ENCODE measurements around the gene ZDHHC12.

DNA sequence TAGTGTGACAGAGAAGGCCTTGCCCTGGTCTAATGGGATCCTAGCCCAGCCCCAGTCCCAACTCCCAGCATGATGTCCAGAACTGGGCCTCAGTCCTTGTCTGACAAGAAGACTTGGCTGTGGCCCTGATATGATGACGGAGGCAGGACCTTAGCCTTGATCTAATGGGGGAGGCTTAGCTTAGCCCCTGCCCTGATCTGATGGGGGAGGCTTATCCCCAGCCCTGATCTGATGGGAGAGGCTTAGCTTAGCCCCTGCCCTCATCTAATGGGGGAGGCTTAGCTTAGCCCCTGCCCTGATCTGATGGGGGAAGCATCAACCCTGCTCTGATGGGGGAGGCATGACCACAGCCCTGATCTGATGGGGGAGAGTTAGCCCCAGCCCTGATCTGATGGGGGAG, 17.9 kb downstream of the ZDHHC12 start:
- TF ChIP-seq, protein P1, sequence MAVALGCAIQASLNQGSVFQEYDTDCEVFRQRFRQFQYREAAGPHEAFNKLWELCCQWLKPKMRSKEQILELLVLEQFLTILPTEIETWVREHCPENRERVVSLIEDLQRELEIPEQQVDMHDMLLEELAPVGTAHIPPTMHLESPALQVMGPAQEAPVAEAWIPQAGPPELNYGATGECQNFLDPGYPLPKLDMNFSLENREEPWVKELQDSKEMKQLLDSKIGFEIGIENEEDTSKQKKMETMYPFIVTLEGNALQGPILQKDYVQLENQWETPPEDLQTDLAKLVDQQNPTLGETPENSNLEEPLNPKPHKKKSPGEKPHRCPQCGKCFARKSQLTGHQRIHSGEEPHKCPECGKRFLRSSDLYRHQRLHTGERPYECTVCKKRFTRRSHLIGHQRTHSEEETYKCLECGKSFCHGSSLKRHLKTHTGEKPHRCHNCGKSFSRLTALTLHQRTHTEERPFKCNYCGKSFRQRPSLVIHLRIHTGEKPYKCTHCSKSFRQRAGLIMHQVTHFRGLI (tag by site-specific recombination; IDR thresholded peaks at IDR 0.05), result no peak
- TF ChIP-seq, protein P2, sequence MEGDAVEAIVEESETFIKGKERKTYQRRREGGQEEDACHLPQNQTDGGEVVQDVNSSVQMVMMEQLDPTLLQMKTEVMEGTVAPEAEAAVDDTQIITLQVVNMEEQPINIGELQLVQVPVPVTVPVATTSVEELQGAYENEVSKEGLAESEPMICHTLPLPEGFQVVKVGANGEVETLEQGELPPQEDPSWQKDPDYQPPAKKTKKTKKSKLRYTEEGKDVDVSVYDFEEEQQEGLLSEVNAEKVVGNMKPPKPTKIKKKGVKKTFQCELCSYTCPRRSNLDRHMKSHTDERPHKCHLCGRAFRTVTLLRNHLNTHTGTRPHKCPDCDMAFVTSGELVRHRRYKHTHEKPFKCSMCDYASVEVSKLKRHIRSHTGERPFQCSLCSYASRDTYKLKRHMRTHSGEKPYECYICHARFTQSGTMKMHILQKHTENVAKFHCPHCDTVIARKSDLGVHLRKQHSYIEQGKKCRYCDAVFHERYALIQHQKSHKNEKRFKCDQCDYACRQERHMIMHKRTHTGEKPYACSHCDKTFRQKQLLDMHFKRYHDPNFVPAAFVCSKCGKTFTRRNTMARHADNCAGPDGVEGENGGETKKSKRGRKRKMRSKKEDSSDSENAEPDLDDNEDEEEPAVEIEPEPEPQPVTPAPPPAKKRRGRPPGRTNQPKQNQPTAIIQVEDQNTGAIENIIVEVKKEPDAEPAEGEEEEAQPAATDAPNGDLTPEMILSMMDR (tag by site-specific recombination; IDR thresholded peaks at IDR 0.05), result no peak
- TF ChIP-seq ZBTB8A (tag by site-specific recombination; IDR thresholded peaks at IDR 0.05), result no peak
- TF ChIP-seq, protein P3, sequence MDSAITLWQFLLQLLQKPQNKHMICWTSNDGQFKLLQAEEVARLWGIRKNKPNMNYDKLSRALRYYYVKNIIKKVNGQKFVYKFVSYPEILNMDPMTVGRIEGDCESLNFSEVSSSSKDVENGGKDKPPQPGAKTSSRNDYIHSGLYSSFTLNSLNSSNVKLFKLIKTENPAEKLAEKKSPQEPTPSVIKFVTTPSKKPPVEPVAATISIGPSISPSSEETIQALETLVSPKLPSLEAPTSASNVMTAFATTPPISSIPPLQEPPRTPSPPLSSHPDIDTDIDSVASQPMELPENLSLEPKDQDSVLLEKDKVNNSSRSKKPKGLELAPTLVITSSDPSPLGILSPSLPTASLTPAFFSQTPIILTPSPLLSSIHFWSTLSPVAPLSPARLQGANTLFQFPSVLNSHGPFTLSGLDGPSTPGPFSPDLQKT (IDR thresholded peaks at IDR 0.05; ENCODE audit: borderline replicate concordance, low read depth, low read length), result no peak

Measured in HEK293 (cell line).